Neutrophil (primary cell): ENCODE data around the gene CREB3L1.

Experiments
- H3K27ac ChIP-seq: fragments of 200-600 bp; sonication (generic); 2 replicates; pipeline ENCODE4 v1.5.1; 2016; ENCODE audit warnings: mild to moderate bottlenecking, moderate library complexity
- H3K27me3 ChIP-seq: fragments of 200-600 bp; sonication (generic); 2 replicates; pipeline ENCODE4 v1.6.0; 2016; ENCODE audit warnings: mild to moderate bottlenecking
- H3K36me3 ChIP-seq: fragments of 200-600 bp; sonication (generic); 2 replicates; pipeline ENCODE4 v1.5.1; 2017
- H3K4me1 ChIP-seq, 2 experiments: fragments of 200-600 bp in 1 of 2; sonication (generic) in 1 of 2; 1 replicate in 1 of 2; 2 replicates in 1 of 2; pipeline versions ENCODE4 v1.5.1 to v1.6.1; 2013 to 2016; ENCODE audit warnings: low read depth in 1 of 2, low read length in 1 of 2, mild to moderate bottlenecking in 1 of 2, moderate library complexity in 1 of 2; ENCODE audit not compliant: control insufficient read depth in 1 of 2, insufficient read depth in 1 of 2
- H3K4me3 ChIP-seq, 2 experiments: fragments of 200-600 bp in 1 of 2; sonication (generic) in 1 of 2; 1 replicate in 1 of 2; 2 replicates in 1 of 2; pipeline ENCODE4 v1.5.1; 2013 to 2016; ENCODE audit warnings: low read depth in 1 of 2, low read length in 1 of 2, mild to moderate bottlenecking in 1 of 2, moderate library complexity in 1 of 2
- H3K9me3 ChIP-seq: fragments of 200-600 bp; sonication (generic); 2 replicates; pipeline ENCODE4 v1.5.1; 2016
- TF ChIP-seq, protein P1 (sequence below): fragments of 200-600 bp; sonication (generic); IDR thresholded peaks from 2 replicates; pipeline ENCODE4 v1.5.1; 2016; ENCODE audit warnings: antibody characterized with exemption

Gene CREB3L1

GRCh38 chr11:46343520-46343919 lies 66.1 kb downstream of the CREB3L1 start:
- no peaks in the 10 kb centered on the region for H3K27me3 ChIP-seq
- no peak overlapping the region for H3K4me3 ChIP-seq
- TF ChIP-seq, protein P1, sequence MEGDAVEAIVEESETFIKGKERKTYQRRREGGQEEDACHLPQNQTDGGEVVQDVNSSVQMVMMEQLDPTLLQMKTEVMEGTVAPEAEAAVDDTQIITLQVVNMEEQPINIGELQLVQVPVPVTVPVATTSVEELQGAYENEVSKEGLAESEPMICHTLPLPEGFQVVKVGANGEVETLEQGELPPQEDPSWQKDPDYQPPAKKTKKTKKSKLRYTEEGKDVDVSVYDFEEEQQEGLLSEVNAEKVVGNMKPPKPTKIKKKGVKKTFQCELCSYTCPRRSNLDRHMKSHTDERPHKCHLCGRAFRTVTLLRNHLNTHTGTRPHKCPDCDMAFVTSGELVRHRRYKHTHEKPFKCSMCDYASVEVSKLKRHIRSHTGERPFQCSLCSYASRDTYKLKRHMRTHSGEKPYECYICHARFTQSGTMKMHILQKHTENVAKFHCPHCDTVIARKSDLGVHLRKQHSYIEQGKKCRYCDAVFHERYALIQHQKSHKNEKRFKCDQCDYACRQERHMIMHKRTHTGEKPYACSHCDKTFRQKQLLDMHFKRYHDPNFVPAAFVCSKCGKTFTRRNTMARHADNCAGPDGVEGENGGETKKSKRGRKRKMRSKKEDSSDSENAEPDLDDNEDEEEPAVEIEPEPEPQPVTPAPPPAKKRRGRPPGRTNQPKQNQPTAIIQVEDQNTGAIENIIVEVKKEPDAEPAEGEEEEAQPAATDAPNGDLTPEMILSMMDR: no peak
- H3K9me3 ChIP-seq: no peaks in the 10 kb centered on the region
- peaks cover 93 to 94% of the 10 kb centered on the region in 2 experiments for H3K4me1 ChIP-seq
- peak overlapping the region; percentile 94 for H3K27ac ChIP-seq
- peaks cover 7% of the 10 kb centered on the region for H3K36me3 ChIP-seq

DNA sequence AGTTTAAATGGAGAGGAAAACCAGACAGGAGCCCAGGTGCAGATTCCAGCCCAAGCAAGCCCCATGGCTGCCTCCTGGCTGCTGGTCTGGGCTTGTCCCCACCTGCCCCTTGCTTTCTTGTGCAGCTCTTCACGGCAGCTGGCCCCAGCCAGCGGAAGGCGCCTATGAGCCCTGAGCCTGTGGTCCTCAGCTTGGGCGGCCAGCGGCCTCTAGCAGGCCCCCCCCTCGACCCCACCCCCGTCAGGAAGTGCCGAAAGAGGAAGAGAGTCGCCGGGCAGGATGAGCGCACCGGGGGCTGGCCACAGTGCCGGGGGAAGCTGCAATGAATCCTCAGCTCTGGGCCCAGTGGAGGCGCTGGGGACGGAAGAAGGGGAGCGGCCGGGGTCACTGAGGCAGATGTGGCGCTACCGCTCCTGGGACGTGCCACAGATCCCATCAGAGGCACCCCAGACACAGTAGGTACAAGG lies 67.7 kb downstream of the CREB3L1 start:
- Histone ChIP-seq H3K36me3 (peaks cover 14% of the 10 kb centered on the region), H3K27ac (peak overlapping the region; percentile 94), H3K4me3 (peak overlapping the region; percentile 93 to 97), H3K9me3 (no peaks in the 10 kb centered on the region), H3K27me3 (no peaks in the 10 kb centered on the region), H3K4me1 (peaks cover 93 to 94% of the 10 kb centered on the region in 2 experiments)
- TF ChIP-seq, protein P1: peak; percentile 27

GRCh38 chr11:46345881-46346484 lies 68.5 kb downstream of the CREB3L1 start:
- Histone ChIP-seq H3K4me1 (peaks cover 91 to 94% of the 10 kb centered on the region in 2 experiments), H3K9me3 (no peaks in the 10 kb centered on the region), H3K36me3 (peaks cover 17% of the 10 kb centered on the region), H3K4me3 (peak overlapping the region; percentile 93 to 97), H3K27ac (peak overlapping the region; percentile 94), H3K27me3 (no peaks in the 10 kb centered on the region)
- TF ChIP-seq, protein P1: peak; percentile 12

DNA sequence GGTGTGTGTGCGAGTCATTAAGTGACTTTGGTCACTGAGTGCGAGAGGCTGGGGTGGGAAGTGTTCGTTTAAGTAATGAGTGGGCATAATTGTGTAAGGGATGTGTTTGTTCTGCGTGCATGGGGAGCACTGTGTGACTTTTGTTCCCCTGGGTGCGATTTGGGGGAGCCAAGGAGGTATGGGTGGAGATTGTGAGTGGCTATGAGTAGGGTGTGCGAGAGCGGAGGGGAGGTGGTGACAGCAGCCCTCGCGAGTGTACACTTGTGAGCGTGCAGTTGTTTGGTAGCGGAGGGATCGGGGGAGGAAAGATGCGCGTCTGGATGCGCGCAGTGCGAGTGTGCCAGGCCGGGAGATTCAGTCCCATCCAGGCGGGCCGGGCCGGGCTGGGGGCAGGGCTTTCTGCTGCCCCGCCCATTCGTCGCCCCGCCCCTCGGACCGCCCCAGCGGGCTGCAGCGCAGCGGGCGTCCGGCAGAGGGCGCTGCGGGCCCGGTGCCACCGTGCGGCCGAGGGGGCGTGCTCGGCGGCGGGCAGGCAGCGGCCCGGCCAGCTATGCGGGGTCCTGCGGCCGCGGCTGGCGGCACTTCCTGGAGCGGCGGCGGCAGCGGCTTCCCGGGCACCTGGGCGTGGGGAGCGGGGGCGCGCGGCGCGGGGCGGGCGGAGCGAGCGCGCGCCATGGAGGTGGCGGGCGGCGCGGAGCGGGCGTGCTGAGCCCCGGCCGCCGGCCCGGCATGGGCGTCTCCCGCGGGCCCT lies 69.6 kb downstream of the CREB3L1 start, which contains the start of gene DGKZ:
Gene DGKZ, plus strand, starts transcription at position 578 of the 751 bp plus-strand sequence. CDS start 197 bp downstream, outside the sequence.
- Histone ChIP-seq H3K4me1 (peaks cover 89 to 94% of the 10 kb centered on the region in 2 experiments), H3K27ac (peak within 1 kb of the TSS; percentile 94), H3K27me3 (no peaks in the 10 kb centered on the region), H3K4me3 (peak within 1 kb of the TSS; percentile 93 to 97), H3K36me3 (peaks cover 23% of the 10 kb centered on the region), H3K9me3 (no peaks in the 10 kb centered on the region)
- TF ChIP-seq, protein P1: peak; percentile 99

DNA sequence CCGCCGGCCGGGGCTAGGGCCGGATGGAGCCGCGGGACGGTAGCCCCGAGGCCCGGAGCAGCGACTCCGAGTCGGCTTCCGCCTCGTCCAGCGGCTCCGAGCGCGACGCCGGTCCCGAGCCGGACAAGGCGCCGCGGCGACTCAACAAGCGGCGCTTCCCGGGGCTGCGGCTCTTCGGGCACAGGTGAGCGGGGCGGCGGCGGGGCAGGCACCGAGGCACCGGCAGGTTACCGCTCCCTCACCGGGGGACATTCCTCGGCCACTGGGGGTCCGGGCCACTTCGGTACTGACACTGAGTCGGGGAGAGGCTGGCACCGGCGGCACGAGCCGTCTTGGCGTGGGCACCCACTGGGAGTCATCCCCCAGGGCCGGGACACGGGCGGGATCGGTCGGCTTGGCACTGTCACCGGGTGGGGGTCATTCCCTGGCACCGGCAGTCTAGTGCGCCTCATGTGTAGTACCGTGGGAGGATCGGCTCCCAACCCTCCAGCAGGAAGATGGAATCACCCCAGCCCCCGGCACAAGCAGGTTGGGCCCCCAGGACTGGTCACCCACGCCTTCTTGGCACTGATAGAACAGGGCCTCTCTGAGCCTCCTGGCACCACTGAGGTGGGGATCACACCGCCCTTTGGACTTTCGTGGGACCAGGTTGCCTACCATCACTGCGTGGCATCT lies 70.3 kb downstream of the CREB3L1 start:
- no peaks in the 10 kb centered on the region for H3K9me3 ChIP-seq
- no peaks in the 10 kb centered on the region for H3K27me3 ChIP-seq
- peaks cover 23% of the 10 kb centered on the region for H3K36me3 ChIP-seq
- peak overlapping the region; percentile 73 to 74 for H3K4me3 ChIP-seq
- peaks cover 89 to 94% of the 10 kb centered on the region in 2 experiments for H3K4me1 ChIP-seq
- H3K27ac ChIP-seq: peak overlapping the region; percentile 94
- TF ChIP-seq, protein P1: no peak
